Measurements from ENCODE around the gene TMEM63C. TPM values are rescaled to one million over a fixed set of nuclear protein-coding genes. Genes with fewer than 3 reads are reported as not detected.

The TMEM63C gene
- total RNA-seq, 2 experiments from 2014 or later, result 0.79 to 6.6 TPM

DNA sequence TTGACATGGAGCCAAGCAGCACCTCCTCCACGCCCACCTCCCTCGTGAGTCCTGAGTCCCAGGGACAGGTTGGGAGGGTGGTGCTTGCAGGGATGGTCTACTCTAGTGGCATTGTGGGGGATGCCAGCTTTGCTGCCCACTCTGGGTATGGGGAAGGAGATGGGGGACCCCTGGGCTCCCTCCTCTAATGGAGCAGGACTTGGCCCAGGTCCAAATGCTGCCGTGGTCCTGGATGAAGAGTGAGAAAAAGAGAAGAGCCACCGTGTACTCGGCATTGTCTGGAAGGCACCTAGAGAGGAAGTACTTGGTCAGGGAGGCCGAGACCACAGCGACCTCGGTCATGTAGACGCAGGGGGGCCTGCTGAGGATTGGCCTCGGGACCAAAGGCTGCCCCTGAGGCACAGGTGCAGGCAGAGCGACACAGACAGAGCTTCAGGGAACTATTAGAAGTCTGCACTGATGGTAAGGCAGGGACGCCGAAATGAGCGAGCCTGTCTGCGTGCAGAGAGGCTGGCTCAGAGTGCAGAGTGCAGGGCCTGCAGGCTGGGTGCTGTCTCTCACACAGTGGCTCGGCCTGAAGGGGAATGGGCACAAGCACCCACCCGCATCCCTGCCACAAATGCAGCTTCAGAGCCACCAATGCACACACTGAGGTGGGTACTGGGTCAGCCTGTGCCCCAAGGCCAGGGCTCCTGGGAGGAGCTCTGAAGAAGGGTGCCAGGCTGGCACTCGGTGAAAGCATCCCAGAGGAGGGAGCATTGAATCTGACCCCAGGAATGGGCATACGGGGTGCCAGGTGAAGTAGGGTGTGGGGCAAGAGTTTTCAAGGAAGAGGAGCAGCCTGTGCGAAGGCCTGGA, 72.0 kb downstream of the TMEM63C start:
- Histone ChIP-seq H3K4me2 (ENCODE audit: low read length) (no peak overlapping the region), H4K20me1 (ENCODE audit: insufficient read depth, low read length) (no peaks in the 10 kb centered on the region), H3K79me2 (ENCODE audit: insufficient read depth, low read depth, low read length) (no peaks in the 10 kb centered on the region), H3K4me3 (ENCODE audit: low read depth, low read length, poor library complexity, severe bottlenecking) (no peak overlapping the region), H3K9me3 (ENCODE audit: low read length) (no peaks in the 10 kb centered on the region), H2AFZ (ENCODE audit: low read length) (no peak overlapping the region), H3K36me3 (ENCODE audit: insufficient read depth, low read length) (no peaks in the 10 kb centered on the region), H3K4me1 (ENCODE audit: insufficient read depth, low read length, poor library complexity, severe bottlenecking) (no peaks in the 10 kb centered on the region), H3K27ac (ENCODE audit: low read depth, low read length, poor library complexity, severe bottlenecking) (no peak overlapping the region), H3K9me2 (ENCODE audit: insufficient read depth, low read length) (no peaks in the 10 kb centered on the region)
- intact Hi-C loops (cut with micrococcal nuclease; ENCODE audit: unreplicated experiment), result no loop called here
- CTCF ChIA-PET (ENCODE audit: unreplicated experiment), result no interaction called here
- TF ChIP-seq, protein P1, sequence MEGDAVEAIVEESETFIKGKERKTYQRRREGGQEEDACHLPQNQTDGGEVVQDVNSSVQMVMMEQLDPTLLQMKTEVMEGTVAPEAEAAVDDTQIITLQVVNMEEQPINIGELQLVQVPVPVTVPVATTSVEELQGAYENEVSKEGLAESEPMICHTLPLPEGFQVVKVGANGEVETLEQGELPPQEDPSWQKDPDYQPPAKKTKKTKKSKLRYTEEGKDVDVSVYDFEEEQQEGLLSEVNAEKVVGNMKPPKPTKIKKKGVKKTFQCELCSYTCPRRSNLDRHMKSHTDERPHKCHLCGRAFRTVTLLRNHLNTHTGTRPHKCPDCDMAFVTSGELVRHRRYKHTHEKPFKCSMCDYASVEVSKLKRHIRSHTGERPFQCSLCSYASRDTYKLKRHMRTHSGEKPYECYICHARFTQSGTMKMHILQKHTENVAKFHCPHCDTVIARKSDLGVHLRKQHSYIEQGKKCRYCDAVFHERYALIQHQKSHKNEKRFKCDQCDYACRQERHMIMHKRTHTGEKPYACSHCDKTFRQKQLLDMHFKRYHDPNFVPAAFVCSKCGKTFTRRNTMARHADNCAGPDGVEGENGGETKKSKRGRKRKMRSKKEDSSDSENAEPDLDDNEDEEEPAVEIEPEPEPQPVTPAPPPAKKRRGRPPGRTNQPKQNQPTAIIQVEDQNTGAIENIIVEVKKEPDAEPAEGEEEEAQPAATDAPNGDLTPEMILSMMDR (conservative IDR thresholded peaks at IDR 0.05; ENCODE audit: low read length), result no peak
- no peak for TF ChIP-seq EZH2phosphoT487 (IDR thresholded peaks at IDR 0.05; ENCODE audit: borderline replicate concordance, low read depth, low read length)
- POLR2A ChIA-PET, result no interaction called here
- DNase-seq (ENCODE audit: low spot score), result no peak
- BruUV-seq (replicated peaks), result no TSS peak

DNA sequence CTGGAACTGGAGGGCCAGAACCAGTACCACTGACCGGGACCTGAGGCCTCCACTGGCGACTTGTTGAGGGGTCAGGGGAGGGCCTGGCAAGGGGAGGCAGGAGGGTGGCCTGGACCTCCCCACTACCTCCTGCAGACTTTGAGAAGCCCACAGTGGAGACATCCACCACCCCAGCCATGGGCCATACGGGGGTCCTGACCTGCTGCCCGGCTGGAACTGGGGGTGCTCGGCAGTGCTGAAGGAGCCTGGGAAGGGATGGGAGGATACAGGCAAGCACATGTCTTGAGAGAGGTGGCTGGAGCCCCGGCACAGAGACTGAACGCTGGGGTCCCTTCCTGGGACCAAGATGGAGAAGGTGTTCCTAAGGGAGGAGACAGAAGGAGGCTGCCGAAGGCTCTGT, 75.1 kb downstream of the TMEM63C start:
- no peak for DNase-seq (ENCODE audit: low spot score)
- Histone ChIP-seq H3K4me3 (ENCODE audit: low read depth, low read length, poor library complexity, severe bottlenecking) (no peak overlapping the region), H3K79me2 (ENCODE audit: insufficient read depth, low read depth, low read length) (no peaks in the 10 kb centered on the region), H2AFZ (ENCODE audit: low read length) (no peak overlapping the region), H3K4me1 (ENCODE audit: insufficient read depth, low read length, poor library complexity, severe bottlenecking) (no peaks in the 10 kb centered on the region), H3K9me3 (ENCODE audit: low read length) (no peaks in the 10 kb centered on the region), H3K9me2 (ENCODE audit: insufficient read depth, low read length) (no peaks in the 10 kb centered on the region), H3K27ac (ENCODE audit: low read depth, low read length, poor library complexity, severe bottlenecking) (no peak overlapping the region), H3K4me2 (ENCODE audit: low read length) (no peak overlapping the region), H3K36me3 (ENCODE audit: insufficient read depth, low read length) (no peaks in the 10 kb centered on the region), H4K20me1 (ENCODE audit: insufficient read depth, low read length) (no peaks in the 10 kb centered on the region)
- ChIA-PET POLR2A (interaction anchor here (0.6 kb wide), 1 partner anchor 558 kb away, joined by 5 read pairs; no protein-coding TSS in a partner anchor), CTCF (ENCODE audit: unreplicated experiment) (no interaction called here)
- no TSS peak for BruUV-seq (replicated peaks)
- TF ChIP-seq, protein P1 (conservative IDR thresholded peaks at IDR 0.05; ENCODE audit: low read length), result no peak
- TF ChIP-seq EZH2phosphoT487 (IDR thresholded peaks at IDR 0.05; ENCODE audit: borderline replicate concordance, low read depth, low read length), result no peak
- intact Hi-C loops (cut with micrococcal nuclease; ENCODE audit: unreplicated experiment), result no loop called here

DNA sequence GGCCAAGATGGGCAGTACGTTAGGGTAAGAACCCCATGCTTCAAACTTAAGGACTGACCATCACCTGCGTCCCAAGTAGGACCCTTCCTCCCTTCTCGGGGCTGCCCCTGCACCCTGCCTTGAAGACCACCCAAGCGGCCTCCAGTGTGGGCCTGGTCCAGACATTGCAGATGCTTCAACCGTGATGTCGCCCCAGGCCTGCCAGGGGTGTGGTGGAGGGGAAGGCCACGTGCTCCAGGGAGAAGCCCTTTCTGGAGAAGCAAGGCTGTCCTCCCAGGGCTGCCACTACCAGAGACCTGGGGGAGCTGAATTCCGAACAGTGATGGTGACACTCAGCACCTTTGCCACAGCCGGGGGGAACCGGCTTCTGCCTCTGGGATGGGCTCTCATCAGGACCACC, 76.1 kb downstream of the TMEM63C start:
- DNase-seq (ENCODE audit: low spot score), result no peak
- no peaks in the 10 kb centered on the region for H3K4me1 ChIP-seq (ENCODE audit: insufficient read depth, low read length, poor library complexity, severe bottlenecking)
- H3K9me3 ChIP-seq (ENCODE audit: low read length), result no peaks in the 10 kb centered on the region
- no peak overlapping the region for H3K4me3 ChIP-seq (ENCODE audit: low read depth, low read length, poor library complexity, severe bottlenecking)
- intact Hi-C loops (cut with micrococcal nuclease; ENCODE audit: unreplicated experiment), result no loop called here
- H3K27ac ChIP-seq (ENCODE audit: low read depth, low read length, poor library complexity, severe bottlenecking), result no peak overlapping the region
- no peaks in the 10 kb centered on the region for H3K79me2 ChIP-seq (ENCODE audit: insufficient read depth, low read depth, low read length)
- no peak for TF ChIP-seq EZH2phosphoT487 (IDR thresholded peaks at IDR 0.05; ENCODE audit: borderline replicate concordance, low read depth, low read length)
- TF ChIP-seq, protein P1 (conservative IDR thresholded peaks at IDR 0.05; ENCODE audit: low read length), result no peak
- H2AFZ ChIP-seq (ENCODE audit: low read length), result no peak overlapping the region
- no TSS peak for BruUV-seq (replicated peaks)
- no peaks in the 10 kb centered on the region for H3K9me2 ChIP-seq (ENCODE audit: insufficient read depth, low read length)
- no peak overlapping the region for H3K4me2 ChIP-seq (ENCODE audit: low read length)
- H4K20me1 ChIP-seq (ENCODE audit: insufficient read depth, low read length), result no peaks in the 10 kb centered on the region
- POLR2A ChIA-PET, result no interaction called here
- no peaks in the 10 kb centered on the region for H3K36me3 ChIP-seq (ENCODE audit: insufficient read depth, low read length)
- CTCF ChIA-PET (ENCODE audit: unreplicated experiment), result no interaction called here

Measured in OCI-LY7 (cell line).